Stimulated activated CD4-positive, alpha-beta T cell treated with anti-CD3 and anti-CD28 coated beads, TNF-alpha, amount 100 ng/mL, for 48 hours (primary cell): ENCODE data around the gene NUDT12.

Experiments used
- DNase-seq, 3 donors: peaks; one replicate each; pipeline ENCODE4 v3.0.0-alpha.2; 2020; ENCODE audit warnings: low read depth in 3 of 3

Gene NUDT12

DNA sequence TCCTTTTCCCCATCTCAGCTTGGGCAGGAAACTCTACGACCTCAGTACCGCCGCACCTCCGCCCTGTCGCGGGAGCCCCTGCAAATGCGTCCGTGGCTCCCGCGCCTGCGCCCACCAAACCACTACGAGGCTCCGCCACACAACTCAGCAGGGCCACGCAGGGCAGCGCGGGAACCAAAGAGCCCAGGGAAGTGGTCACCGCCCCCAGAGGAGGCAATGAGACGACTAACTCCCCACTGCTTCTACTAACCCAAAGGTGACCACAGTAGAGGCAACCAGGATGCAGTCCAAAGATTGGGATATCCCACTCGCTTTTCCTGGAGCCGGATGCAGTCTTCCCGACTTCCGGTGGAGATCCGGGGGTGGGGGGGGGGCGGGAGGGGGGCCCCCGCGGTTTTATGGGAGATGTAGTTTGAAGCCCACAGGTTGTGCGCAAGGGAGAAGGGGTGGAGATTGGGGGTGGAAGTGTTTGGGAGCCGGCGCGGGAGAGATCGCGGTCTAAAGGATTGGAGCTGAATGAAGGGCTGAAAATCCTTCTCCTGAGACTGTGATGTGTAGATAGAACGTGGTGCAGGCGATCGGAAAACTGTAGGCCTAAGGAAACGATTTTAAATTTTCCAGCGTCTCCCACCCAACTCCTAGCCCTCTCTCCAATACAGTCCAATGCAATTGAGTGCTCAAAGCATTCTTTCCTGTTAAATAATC is at the start of gene NUDT12:
Gene NUDT12 (minus strand): TSS at position 337 of the 705 bp plus-strand sequence. CDS start 2,541 bp downstream, outside the sequence.
- peak; percentile 17 to 25 (median 23) for DNase-seq

- DNase-seq: no peak
These were observed 44.8 kb upstream of the NUDT12 start for GRCh38 chr5:103607346-103607745.

- DNase-seq: no peak
These were observed 42.7 kb upstream of the NUDT12 start for GRCh38 chr5:103605277-103605676.

DNA sequence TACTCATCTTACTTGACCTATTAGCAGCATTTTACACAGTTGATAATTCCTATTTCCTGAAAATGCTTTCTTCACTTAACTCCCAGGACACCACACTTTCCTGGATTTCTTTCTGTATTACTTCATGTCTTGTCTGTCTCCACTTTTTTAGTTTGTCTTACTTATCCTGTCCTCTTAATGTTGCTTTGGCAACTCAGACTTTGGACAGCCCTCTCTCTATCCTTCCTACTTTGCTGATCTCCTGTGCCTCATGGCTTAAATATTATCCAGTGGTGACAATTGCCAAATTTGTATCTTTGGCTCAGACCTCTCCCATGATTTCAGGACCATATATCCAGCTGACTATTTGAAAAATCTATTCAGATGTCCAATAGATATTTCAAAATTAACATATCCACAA is 39.8 kb upstream of the NUDT12 start:
- DNase-seq: no peak

DNA sequence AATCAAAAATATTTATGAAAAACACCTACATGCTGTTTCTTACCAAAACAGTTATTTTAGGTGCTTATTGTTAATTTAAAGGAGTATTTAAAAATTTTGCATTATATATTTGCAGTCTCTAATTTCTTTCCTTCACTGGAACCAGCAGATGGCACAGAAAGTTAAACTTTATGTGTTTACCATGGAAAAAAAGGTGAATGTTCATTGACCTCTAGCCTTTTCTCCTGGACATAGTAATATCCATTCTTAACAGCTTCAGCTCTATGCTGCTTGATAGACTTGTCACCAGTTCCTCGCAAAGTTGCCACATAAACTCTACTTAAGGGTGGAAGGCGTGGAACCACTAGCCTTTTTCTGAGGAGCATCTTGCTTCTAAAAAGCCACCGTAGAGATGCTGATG is 38.7 kb upstream of the NUDT12 start:
- DNase-seq: no peak

- DNase-seq: no peak
These were observed 37.5 kb upstream of the NUDT12 start for GRCh38 chr5:103600086-103600485.

- no peak for DNase-seq
These were observed 36.5 kb upstream of the NUDT12 start for GRCh38 chr5:103598997-103599566.

GRCh38 chr5:103590221-103590620 is 27.6 kb upstream of the NUDT12 start:
- no peak for DNase-seq

DNA sequence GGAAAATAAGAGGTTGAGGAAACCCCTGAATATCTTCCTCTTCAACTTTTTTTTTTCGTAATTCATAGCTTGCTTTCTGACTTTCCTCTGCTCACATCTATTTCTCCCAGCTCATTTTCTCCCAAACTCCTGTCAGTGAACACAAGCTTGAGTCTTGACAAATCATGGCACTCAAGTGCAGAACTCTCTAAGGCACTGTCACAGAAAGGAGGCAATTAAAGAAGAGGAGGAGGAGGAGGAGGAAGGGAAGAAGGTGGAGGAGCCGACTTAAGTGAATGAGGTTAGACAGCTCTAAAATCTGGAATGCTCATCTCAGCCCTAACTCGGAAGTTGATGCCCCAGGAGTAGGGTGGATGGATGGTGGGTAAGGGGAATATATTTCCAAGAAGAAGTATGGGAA is 27.2 kb upstream of the NUDT12 start:
- DNase-seq: no peak

DNA sequence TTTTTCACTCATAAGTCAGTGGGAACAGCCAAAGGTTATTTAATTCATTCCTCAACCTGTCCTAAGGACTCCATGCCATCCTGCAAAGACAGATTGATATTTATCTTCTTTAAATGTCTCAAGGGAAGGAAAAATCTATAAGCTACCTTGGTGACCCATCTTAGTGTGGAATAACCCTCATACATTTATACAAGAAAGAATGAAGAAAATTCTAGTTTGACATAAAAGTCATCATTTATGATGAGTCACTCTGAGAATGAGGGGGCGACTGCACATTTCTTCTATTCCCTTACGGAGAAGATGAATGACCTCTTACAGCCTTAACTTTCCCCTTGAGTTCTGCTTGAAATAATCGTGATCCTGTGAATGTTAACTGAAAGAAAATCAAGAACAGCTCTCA is 26.8 kb upstream of the NUDT12 start:
- DNase-seq: no peak

- DNase-seq: no peak
These were observed 24.7 kb upstream of the NUDT12 start for GRCh38 chr5:103587185-103587748.

DNA sequence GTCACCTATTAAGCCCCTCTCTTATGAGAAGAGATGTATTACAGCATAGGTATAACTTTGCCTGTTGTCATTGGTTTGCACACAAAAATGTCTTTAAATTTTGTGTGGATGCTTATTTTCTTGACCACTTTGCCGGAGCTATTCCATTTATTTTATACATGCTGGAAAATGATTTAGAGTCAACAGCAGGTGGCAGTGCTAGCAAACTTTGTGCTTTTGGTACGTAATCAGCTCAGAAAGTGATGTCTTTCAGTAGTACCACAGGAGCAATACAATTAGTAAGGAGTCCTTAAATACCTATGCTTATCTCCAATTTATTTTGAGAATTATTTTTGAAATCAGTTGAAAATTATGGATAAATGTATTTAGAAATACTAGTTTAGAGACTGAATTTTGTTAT is 19.8 kb upstream of the NUDT12 start:
- DNase-seq: no peak

DNA sequence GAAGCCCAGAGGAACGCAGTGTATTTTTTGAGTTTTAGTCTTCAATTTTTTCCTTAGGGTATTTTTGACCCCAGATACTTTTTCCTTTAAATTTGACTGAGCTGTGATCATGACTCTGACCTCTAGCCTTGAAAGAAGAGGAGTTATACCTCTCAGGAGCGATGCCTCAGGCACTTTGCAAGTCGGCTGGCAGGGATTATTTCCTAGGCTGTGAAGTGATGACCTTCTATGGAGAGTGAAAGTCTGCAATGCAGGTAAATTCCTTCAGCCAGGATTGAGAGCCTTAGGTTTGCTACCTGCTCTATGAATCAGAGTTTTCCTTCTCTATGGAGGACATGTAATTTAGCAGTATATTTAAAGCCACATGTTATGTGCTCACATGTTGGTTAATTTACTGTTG is 10.8 kb upstream of the NUDT12 start:
- DNase-seq: no peak

GRCh38 chr5:103572454-103572853 is 9.9 kb upstream of the NUDT12 start:
- no peak for DNase-seq

DNA sequence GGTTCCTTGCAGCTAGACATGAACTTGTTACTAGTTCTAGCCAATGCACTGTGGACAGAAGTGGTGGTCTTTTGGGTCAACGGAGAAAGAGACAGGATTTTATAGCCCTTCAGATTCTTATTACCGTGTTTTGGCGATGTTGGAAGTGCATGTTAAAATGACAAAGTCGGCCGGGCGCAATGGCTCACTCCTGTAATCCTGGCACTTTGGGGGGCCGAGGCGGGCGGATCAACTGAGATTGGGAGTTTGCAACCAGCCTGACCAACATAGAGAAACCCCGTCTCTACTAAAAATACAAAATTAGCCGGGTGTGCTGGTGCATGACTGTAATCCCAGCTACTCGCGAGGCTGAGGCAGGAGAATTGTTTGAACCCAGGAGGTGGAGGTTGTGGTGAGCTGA is 9.1 kb upstream of the NUDT12 start:
- DNase-seq: no peak

DNA sequence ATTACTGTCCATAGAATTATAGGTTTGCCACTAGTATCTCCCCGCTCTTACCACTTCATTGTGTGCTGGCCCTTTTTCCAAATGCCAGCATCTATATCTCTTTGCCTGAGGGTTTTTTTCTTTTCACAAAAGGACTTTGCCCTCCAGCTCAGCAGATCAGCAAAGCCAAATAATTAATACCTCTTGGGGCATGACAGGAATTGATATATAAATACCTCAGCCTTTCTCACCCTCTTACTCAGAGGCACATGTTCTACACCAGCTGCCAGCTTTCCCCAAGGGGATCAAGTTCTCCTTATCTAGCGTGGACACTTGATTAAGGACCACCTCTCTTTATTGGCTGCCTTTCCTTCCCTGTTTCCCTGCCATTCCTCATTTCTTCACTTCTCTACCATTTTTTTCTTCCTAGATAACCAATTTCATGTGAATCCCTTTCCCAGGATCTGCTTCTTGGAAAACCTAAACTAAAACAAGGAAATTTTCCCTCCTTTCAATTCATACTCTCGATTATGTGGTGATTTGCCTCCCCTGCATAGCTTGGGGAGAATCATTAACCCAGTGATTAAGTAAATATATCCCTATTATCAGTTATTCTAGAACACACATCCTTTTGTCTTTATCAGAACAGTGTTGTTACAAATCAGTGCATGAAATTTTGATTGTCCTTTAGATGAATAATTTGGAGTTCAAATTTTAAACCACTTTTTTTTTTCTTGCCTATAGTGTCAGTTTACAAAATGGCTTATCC is 6.9 kb upstream of the NUDT12 start:
- no peak for DNase-seq

DNA sequence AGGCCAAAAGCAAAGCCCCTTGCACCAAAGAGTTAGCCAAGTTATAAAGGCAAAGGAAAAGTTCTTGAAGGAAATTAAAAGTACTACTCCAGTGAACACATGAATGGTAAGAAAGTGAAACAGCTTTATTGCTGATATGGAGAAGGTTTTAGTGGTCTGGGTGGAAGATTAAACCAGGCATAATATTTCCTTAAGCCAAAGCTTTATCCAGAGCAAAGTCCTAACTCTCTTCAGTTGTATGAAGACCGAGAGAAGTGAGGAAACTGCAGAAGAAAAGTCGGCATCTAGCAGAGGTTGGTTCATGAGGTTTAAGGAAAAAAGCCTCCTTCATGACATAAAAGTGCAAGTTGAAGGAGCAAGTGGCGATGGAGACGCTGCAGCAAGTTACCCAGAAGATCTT is 3.1 kb upstream of the NUDT12 start:
- no peak for DNase-seq

- DNase-seq: no peak
These were observed 720 bp downstream of the NUDT12 start for GRCh38 chr5:103561685-103562452.

- no peak for DNase-seq
These were observed 1.8 kb downstream of the NUDT12 start for GRCh38 chr5:103560826-103561225.

DNA sequence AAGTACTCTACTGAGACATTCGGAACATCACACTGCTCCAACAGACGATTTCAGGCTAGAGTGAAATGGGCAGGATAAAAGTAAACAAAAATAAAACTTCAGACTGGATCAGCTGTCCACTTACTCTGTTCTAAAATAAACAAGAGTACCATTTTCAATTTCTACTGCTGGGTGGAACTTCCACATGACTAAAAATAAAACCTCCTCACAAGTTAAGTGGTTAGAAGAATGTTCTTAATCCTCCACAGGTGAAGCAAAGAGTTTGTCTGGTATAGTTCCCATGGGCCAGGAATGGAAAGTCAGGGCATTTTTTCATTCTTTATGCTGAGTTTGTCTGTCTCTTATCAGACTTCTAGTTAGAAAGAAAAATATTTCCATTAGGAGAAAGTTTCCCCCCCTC is 15.7 kb downstream of the NUDT12 start:
- DNase-seq: no peak

GRCh38 chr5:103542441-103542840 is 20.1 kb downstream of the NUDT12 start:
- no peak for DNase-seq

DNA sequence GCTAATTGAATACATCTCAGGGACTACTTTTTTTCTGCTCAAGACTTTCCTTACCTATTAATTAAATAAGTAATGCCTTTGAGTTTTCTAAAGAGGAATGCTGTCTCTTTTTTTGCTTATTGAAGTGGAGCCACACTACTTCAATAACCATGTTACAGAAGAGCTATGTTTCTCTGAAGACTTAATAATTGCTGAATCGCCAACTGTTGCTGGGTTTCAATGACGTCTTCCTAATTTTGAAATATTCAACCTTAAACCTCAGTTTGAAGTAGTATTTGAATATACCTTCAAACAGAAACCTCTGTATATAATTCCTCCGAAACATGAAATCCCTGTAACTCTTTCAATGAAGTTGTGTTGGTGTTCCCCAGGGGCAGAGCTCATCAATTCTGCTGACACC is 21.0 kb downstream of the NUDT12 start:
- no peak for DNase-seq
